Breast epithelium (tissue), 3 donors: ENCODE measurements around the gene SPATS1.

Experiments used
- POLR2A ChIP-seq: fragments of 450-650 bp; IDR thresholded peaks from one replicate; pipeline ENCODE4 v1.6.1; 2016; ENCODE audit warnings: antibody characterized with exemption, mild to moderate bottlenecking, moderate library complexity
- POLR2AphosphoS5 ChIP-seq, 3 donors: sonication (generic); formaldehyde crosslinking; IDR thresholded peaks; one replicate each; pipeline ENCODE4 v1.6.1; 2017; ENCODE audit warnings: antibody characterized with exemption in 3 of 3
- TF ChIP-seq, protein P1 (sequence below), 3 donors: fragments of 450-650 bp; IDR thresholded peaks; one replicate each; pipeline ENCODE4 v1.5.1; 2016 to 2017; ENCODE audit warnings: antibody characterized with exemption in 3 of 3, mild to moderate bottlenecking in 3 of 3, moderate library complexity in 3 of 3

DNA sequence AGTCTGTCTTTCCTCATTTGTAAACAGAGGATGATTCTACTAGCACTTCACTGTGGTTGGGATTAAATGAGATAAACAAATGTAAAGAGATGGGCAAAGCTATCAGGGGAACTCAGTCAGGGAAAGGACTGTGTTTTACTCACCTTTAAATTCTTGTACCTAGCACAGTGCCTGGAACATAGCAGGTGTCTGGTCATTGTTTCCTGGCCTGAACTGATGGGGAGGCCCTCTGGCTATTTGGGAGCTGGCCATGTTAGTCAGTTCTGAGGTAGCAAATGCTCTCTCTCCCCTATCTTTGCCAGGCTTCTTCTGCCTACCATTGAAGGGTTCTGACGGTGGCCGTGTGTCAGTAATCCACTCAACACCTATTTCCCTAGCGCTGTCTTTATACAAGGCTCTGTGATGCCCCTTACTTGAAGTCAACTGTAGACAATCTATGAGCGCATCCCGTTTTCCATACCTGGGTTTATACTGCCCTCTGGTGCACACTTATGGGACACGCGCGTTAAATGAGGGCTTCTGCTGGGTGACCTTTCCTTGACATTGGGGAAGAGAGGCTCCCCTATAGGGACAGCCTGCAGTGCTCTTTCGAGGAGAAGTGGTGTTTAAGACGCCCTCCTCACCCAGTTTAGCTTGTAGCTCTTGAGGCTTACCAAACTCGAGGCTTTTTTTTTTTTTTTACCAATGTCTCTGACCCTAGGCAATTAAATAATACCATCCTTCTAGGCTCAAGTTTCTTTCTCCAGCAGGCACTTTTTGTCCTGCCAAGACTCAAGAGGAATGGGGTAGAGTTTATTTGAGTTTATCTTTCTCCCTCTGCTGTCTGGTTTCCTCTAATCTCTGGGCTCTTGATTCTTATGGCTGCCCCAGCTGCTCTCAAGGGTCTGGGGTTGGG is 4.0 kb upstream of the SPATS1 start:
- TF ChIP-seq, protein P1, sequence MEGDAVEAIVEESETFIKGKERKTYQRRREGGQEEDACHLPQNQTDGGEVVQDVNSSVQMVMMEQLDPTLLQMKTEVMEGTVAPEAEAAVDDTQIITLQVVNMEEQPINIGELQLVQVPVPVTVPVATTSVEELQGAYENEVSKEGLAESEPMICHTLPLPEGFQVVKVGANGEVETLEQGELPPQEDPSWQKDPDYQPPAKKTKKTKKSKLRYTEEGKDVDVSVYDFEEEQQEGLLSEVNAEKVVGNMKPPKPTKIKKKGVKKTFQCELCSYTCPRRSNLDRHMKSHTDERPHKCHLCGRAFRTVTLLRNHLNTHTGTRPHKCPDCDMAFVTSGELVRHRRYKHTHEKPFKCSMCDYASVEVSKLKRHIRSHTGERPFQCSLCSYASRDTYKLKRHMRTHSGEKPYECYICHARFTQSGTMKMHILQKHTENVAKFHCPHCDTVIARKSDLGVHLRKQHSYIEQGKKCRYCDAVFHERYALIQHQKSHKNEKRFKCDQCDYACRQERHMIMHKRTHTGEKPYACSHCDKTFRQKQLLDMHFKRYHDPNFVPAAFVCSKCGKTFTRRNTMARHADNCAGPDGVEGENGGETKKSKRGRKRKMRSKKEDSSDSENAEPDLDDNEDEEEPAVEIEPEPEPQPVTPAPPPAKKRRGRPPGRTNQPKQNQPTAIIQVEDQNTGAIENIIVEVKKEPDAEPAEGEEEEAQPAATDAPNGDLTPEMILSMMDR (IDR thresholded peaks at IDR 0.05) = peak; percentile 25 to 73 (median 53)
- no peak for TF ChIP-seq POLR2A
- TF ChIP-seq POLR2AphosphoS5 (IDR thresholded peaks at IDR 0.05) = no peak
